RKO (cell line): Measurements from ENCODE around the gene GFI1.
A peak's percentile ranks its signal among the peaks of the same experiment; 100 is the strongest.

ENCODE experiments used
- DNase-seq: peaks from one replicate; pipeline ENCODE4 v3.0.0-alpha.2; 2016; ENCODE audit warnings: low spot score

Gene GFI1

GRCh38 chr1:92488416-92488815 is 1.7 kb upstream of the GFI1 start:
- no peak for DNase-seq

GRCh38 chr1:92487078-92487605 is 417 bp upstream of the GFI1 start:
- peak; percentile 14 for DNase-seq

GRCh38 chr1:92485381-92486250 is 1.1 kb downstream of the GFI1 start:
- peak; percentile 68 for DNase-seq

- peak; percentile 54 for DNase-seq
Measured at GRCh38 chr1:92484472-92485380, 2.0 kb downstream of the GFI1 start.

- DNase-seq = peak; percentile 54
Measured at GRCh38 chr1:92483610-92484471, 2.9 kb downstream of the GFI1 start.

- no peak for DNase-seq
Measured at GRCh38 chr1:92482665-92483609, 3.8 kb downstream of the GFI1 start.

GRCh38 chr1:92481971-92482664 is 4.6 kb downstream of the GFI1 start:
- DNase-seq = no peak

- no peak for DNase-seq
Measured at GRCh38 chr1:92481599-92481925, 5.2 kb downstream of the GFI1 start.

GRCh38 chr1:92480813-92481598 is 5.7 kb downstream of the GFI1 start:
- DNase-seq = no peak

- no peak for DNase-seq
Measured at GRCh38 chr1:92480200-92480812, 6.4 kb downstream of the GFI1 start.

- no peak for DNase-seq
Measured at GRCh38 chr1:92479587-92479986, 7.1 kb downstream of the GFI1 start.

GRCh38 chr1:92478393-92478792 is 8.3 kb downstream of the GFI1 start:
- no peak for DNase-seq

GRCh38 chr1:92476071-92476631 is 10.6 kb downstream of the GFI1 start:
- no peak for DNase-seq

- no peak for DNase-seq
Measured at GRCh38 chr1:92475029-92475428, 11.7 kb downstream of the GFI1 start.

GRCh38 chr1:92473781-92474495 is 12.8 kb downstream of the GFI1 start:
- no peak for DNase-seq

- no peak for DNase-seq
Measured at GRCh38 chr1:92470216-92470615, 16.5 kb downstream of the GFI1 start.

GRCh38 chr1:92466683-92467352 is 19.9 kb downstream of the GFI1 start:
- DNase-seq = no peak
